HG02981 (cell line): ENCODE results near the gene TMC2.

Experiments used
- ATAC-seq: cut with Tn5 transposase; IDR thresholded peaks from one replicate; pipeline ENCODE4 v1.9.1; 2021; ENCODE audit warnings: mild to moderate bottlenecking, moderate library complexity; ENCODE audit not compliant: unreplicated experiment

The TMC2 gene

GRCh38 chr20:2576317-2576727, 39.9 kb downstream of the TMC2 start:
- ATAC-seq: no peak

GRCh38 chr20:2578475-2579192, 42.3 kb downstream of the TMC2 start:
- no peak for ATAC-seq

- no peak for ATAC-seq
These were observed 49.4 kb downstream of the TMC2 start for GRCh38 chr20:2585811-2586210.

GRCh38 chr20:2593756-2594155, 57.4 kb downstream of the TMC2 start:
- no peak for ATAC-seq

GRCh38 chr20:2595076-2595475, 58.7 kb downstream of the TMC2 start:
- ATAC-seq: no peak

- ATAC-seq: no peak
These were observed 60.4 kb downstream of the TMC2 start for GRCh38 chr20:2596673-2597279.

DNA sequence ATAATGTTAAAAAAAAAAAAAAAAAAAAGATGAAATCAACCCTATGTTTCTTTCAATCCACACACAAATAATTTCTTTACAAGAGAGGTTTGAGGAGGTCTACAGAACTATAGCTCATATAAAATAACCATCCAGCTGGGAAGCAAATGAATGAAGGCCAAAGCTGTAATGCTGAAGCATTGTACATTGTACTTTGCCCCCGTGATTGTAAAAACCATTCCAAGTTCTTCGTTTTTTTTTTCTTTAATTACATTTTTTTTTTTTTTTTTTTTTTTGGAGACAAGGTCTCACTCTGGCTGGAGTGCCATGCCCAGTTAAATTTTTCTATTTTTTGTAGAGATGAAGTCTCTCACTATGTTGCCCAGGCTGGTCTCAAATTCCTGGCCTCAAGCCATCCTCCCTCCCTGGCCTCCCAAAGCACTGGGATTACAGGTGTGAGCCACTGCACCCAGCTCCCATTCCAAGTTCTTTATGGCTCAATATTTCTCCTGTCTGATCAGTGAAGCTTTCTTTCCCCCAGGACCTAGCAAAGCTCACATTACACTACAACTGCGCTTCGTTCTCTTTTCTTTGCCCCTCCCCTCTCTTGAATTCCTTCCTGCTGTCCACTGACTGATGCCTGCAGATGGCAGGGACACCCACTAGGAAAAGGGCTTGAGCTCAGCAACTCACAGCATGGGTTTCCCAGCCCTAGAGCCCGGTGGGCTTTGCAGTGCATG, 63.1 kb downstream of the TMC2 start:
- ATAC-seq: no peak

GRCh38 chr20:2602046-2602735, 65.8 kb downstream of the TMC2 start:
- no peak for ATAC-seq

DNA sequence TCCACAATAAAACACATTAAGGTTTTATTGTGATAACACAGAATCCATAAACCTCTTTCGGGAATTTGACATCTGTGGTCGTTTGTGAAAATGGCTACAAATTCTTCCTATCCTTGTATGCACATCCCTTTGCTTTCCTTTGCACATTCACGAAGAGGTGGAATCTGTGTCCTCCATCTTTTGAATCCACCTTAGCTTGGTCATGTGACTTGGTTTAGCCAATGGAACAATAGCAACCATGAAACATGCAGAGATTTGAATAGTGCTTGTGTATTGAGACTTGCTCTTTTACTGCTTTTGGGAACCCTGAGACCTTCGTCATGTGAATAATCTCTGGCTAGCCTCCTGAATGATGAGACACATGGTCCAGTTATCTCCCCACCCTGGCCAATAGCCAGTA, 66.4 kb downstream of the TMC2 start:
- ATAC-seq: no peak

GRCh38 chr20:2603816-2604505, 67.6 kb downstream of the TMC2 start:
- ATAC-seq: no peak

DNA sequence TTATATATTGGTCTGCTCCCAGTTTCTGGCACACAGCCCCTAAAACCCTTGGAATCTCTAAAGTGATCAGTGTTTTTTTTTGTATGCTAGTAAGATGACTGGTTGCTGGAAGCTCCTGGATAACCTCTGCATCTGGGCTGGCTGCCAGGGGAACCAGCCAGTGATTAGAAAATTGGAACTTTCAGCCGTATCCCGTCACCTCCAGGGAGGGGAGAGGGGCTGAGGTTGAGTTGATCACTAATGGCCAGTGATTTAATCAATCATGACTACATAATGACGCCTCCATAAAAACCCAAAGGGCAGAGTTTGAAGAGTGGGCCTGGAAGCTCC, 68.1 kb downstream of the TMC2 start:
- no peak for ATAC-seq

- no peak for ATAC-seq
These were observed 70.2 kb downstream of the TMC2 start for GRCh38 chr20:2606507-2607006.

DNA sequence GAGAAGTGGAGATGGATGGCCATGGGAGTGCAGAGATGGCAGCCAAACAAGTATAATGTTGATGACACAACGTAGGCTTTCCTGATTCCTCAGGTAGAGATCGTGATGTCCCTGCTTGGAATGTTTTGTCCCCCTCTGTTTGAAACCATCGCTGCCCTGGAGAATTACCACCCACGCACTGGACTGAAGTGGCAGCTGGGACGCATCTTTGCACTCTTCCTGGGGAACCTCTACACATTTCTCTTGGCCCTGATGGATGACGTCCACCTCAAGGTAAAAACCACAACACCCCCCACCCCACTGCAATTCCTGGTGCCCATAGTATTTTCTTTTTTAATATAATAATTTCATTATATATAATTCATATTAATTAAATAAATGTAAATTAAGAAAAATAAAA, 74.0 kb downstream of the TMC2 start:
- ATAC-seq: no peak

- no peak for ATAC-seq
These were observed 74.8 kb downstream of the TMC2 start for GRCh38 chr20:2610941-2611720.

GRCh38 chr20:2612073-2612472, 75.7 kb downstream of the TMC2 start:
- no peak for ATAC-seq

- ATAC-seq: no peak
These were observed 80.3 kb downstream of the TMC2 start for GRCh38 chr20:2616634-2617033.

DNA sequence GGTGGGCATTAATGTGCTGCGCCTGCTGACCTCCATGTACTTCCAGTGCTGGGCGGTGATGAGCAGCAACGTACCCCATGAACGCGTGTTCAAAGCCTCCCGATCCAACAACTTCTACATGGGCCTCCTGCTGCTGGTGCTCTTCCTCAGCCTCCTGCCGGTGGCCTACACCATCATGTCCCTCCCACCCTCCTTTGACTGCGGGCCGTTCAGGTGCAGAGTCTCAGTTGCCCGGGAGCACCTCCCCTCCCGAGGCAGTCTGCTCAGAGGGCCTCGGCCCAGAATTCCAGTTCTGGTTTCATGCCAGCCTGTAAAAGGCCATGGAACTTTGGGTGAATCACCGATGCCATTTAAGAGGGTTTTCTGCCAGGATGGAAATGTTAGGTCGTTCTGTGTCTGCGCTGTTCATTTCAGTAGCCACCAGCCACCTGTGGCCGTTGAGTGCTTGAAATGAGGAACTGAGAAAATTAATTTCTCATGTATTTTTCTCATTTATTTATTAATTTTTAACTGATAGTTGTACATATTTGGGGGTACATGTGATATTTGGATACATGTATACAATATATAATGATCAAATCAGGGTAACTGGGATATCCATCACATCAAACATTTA, 80.8 kb downstream of the TMC2 start:
- no peak for ATAC-seq

DNA sequence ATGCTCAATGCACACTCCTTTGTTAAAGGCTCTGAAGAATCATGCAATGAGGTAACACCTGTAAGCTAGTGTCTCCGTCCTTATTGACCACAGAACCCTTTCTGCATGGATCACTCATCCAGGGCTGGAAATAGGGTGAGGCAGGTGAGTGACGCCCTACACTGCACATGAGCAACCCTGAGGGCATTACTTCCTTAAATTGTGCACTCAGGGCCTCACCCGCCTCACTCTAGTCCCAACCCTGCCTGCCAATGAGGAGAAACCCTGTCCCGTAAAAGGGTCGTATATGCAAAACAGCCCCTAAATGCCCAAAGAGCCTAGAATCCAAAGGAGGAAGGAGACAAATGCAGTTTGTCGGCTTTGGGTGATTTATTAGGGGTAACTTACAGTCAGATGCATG, 82.4 kb downstream of the TMC2 start:
- no peak for ATAC-seq

DNA sequence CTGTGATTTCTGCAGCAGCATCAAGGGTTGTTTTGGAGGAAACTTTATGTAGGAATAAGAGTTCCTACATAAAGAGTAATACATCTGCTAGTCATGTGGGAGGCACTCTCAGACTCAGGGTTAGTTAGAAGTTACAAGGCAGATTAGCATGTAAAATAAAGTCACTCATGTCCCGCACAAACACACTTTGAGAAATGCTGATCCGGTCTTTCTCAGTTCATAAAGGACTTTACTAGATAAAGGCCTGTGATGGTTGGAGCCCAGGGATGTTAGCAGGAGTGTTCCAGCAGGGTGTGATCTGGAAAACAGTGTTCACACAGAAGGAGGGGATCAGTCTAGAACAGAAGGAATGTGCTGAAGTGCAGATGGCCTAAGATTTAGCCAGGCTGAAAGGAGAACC, 83.0 kb downstream of the TMC2 start:
- no peak for ATAC-seq
